ENCODE data around the gene SHANK3.
"Not testable (repeated sequence)": the region's sequence is repeated elsewhere in the genome, so short reads cannot be mapped to it uniquely, and the experiment has no call there.

SHANK3 gene

DNA sequence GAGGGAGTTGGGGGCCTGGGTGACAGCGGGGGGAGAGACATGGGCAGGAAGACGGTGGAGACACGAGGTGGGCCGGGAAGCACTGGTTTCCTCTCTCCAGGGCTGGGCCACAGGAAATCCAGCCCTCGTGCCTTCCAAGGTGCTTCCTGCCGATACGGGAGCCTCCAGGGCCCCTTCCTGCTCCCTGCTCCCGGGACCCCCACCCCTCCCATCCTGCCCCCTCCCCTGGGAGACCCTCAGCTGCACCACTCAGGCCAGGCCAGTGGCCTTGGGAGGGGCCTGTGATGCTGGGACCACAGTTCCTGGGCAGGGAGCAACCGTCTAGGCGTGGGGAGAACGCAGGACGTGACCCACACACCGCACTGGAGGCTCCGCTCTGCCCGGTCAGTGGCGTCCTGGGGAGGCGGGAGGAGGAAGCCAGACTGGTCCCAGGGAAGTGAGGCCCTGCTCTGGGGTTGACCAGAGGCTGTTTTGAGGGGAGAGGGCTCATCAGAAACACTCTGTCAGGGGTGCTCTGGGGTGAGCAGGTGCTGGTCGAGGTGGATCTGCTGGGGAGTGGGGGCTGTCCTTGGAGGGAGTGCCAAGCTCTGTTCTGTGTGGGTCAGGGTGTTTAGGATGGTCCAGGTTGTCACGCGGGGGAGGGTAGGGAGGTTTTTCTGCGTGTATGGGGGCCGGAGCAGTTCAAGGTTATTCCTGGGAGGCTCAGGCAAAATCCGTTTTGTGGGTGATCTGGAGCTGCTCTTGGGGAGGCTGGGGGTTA, at the start of gene SHANK3:
SHANK3 (plus strand) TSS at position 353 of the 760 bp plus-strand sequence.
- no peak for DNase-seq (ENCODE audit: low spot score)

DNA sequence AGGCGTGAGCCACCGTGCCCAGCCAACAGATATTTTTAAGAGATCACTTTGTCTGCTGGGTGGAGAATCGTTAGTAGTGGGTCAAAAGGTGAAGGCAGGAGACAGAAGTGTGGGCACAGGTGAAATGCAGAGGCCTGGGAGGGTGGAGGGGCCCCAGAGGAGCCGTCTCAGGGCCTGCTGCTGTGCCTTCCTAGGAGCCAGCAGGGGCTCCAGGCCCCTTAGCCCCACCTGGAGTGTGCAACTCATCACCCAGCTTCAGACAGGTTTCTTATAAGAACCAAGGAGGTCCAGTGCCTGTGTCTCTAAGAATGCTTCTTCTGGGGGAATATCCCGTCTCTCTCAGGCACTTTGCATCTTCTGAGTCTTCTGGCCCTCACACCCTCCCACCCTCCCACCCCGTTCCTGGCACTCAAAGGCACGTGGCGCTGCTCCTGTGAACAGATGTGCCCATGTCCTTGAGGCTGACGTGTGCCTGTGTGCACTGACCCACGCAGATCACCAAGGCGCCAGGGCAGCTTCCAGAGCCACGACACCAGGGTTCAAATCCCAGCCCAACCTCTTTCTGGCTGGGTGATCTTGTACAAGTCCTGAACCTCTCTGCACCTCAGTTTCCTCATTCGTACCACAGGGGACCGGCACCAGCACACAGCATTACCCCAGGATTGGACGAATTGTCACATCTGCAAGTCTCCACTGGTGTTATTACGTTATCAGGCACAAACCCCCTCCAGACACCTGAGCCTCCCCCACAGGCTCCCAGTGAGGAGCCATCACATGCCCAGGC, 48.1 kb upstream of the SHANK3 start:
- no peak for DNase-seq (ENCODE audit: low spot score)

DNA sequence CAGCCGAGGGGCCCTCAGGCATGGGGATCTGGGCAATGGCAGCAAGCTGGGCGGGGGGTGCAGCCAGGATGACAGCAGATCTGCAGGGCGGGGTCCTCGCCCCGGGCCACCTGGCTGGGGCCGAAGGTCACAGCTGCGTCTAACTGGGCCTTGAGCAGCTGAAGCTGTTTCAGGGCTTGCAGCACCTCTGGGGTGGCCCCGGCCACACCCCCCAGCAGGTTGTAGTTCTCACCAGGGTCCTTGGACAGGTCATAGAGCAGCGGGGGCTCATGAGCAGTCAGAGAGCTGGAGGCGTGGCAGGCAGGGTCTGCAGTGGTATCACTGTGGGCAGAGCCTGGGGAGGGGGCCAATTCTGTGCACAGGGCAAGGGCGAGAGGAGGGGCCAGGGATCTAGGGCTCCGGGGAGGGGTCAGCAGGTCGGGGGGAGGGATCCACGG, 47.5 kb upstream of the SHANK3 start:
- no peak for DNase-seq (ENCODE audit: low spot score)

DNA sequence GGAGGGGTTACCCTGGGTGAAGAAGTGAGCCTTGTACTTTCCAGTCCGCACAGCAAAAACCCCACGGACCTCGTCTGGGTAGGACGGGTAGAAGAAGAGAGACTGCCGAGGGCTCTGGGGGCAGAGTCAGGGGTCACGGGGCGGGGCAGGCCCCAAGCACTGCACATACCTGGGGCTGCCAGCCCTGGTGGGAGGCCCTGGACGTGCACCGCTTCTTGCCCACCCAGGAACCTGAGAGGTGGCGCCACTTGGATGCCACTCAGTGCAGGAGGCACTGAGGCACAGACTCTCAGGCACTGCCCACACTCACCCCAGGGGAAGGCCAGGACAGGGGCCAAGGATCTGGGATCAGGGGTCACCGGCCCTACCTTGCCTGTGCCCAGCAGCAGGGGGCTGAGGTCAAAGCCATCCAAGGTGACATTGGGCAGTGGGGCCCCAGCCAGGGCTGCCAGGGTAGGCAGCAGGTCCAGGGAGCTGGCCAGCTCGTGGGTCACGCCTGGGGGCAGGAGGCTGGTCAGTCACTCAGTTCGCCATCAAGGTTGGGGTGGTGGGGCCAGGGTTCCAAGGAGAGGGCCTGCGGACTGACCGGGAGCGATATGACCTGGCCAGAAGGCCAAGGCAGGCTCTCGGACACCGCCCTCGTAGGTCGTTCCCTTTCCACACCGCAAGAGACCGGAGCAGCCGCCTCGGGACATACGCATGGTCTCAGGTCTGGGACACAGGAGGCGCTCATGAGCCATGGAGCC, 46.9 kb upstream of the SHANK3 start:
- no peak for DNase-seq (ENCODE audit: low spot score)

DNA sequence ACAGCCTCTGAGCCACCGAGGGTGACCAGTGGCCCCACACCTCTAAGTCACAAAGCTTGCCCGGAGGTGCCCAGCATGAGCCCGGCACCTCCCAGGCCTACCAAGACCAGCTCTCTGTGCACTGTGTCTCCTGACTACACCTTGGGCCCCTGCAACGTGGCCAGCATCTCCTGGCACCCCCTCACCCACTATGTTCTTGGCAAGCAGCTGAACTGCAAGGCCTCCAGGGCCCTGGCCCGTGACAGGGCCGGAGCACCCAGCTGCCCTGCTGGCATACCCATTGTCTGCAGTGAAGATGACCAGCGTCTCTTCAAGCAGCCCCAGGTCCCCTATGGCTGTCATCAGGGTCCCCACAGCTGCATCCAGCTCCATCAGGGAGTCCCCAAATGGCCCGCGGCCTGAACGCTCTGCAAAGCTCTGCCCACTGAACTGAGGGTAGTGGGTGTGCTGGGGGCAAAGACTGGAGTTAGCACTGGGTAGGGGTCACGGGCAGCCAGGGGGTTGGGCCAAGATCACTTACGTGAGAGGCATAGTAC, 46.2 kb upstream of the SHANK3 start:
- no peak for DNase-seq (ENCODE audit: low spot score)

DNA sequence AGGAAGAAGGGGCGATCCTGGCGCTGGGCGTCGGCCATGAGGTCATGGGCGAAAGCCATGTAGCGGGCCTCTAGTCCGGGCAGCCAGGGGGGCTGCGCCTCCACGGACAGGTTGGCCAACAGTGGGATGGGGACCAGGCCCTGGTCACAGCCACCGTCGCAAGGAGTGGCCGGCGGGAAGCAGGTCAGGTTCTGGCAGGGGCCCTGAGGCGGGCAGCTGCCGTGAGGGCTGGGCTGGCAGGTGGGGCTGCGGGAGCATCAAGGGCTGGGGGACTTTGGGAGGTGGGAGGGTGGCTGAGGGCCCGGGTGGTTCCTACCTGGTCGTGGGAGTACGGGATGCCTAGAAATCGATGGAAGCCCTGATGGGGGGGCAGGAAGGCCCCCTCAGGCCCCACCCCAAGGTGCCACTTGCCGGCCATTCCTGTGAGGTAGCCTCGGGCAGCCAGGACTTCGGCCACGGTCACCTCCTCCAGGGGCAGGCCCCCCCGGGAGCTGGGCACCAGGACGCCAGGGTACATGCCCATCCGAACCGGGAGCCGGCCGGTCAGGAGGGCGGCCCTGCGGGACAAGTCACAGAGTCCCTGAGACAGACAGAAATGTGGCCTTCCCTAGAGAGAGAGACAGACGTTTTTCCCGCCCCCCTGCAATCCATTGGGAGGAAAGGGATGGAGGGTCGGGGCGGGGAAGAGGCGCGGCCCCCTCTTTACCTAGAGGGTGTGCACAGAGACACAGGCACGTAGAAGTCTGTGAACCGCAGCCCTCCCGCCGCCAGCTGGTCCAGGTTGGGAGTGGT, 45.6 kb upstream of the SHANK3 start:
- DNase-seq (ENCODE audit: low spot score): no peak

DNA sequence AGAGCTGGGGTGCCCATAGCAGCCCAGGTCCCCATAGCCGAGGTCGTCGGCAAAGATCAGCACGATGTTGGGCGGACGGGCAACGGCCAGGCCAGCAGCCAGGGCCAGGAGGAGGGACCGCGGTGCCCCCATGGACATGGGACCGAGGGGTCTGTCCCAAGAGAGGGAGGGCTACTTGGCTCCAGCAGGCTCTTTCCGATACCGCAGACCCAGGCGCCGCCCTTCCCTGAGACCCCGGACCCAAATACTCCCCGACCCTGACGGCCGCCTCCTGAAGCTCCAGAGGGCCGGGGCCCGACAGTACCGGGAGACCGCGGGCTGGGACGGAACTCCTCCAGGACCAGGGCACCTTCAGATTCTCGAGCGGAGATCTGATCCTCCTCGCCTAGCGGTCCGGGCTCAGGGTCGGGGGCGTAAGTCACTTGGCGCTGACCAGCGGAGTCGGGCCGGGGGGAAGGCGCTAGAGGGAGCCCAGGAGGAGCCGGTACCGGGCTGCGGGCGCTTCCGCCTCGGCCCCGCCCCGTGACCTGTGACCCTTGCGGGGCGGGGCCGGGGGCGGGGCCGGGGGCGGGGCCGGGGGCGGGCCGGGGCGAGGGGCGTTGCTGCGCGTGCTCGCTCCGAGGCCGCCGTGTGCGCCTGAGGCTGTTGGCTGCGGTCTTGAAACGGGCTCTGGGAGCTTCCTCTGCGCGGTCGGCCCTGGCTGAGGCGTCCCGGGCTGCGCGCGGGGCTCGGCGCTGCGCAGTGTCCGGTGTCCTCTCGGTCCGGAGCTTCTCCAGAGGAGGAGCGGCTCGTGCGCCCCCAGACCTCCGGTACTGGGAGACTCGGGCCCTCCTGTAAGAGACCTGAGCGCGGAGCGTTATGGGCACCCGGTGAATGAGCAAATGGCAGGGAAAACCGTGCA, 44.7 kb upstream of the SHANK3 start, which contains the start of gene ARSA:
ARSA (minus strand) TSS at position 511 of the 901 bp plus-strand sequence; CDS start at position 138, 373 bp downstream.
- peak; percentile 84 for DNase-seq (ENCODE audit: low spot score)

DNA sequence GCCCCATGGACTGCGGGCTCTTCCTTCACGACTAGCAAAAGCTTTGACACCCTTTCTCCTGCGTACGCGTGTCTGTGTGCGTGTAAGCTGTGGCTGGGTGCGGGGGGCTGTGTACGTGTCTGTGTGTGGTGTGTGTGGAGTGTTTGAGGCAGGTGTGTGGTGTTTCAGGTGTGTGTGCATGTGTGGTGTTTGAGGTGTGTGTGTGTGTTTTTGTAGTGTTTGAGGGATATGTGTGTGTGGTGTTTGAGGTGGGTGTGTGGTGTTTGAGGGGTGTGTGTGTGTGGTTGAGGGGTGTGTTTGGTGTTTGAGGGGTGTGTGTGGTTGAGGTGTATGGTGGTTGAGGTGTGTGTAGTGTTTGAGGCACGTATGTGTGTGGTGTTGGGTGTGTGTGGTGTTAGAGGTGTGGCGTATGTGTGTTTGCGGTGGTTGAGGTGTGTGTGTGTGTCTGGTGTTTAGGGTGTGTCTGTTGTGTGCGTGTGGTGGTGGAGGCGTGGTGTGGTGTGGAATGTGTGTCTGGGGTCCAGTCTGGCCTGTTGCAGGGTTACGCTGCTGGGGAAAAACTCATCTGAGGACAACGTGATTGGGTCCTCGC, 44.0 kb upstream of the SHANK3 start:
- no peak for DNase-seq (ENCODE audit: low spot score)

DNA sequence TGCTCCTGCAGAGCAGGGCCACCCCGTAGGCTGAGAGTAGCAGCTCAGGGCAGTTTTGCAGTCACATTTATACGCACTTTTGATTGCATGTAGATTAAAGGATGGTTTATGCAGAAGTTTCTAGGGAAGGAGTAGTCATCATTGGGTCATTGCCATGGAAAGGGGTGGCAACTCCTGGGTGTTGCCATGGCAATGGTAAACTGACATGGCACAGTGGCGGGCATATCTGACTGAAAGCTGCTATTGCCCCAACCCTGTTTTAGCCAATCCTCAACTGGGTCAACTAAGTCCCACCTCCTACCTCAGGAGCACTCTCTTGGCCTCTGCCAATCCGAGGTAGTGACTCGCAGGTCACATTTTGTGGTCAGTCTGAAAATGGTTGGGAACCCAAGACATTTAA, 42.2 kb upstream of the SHANK3 start:
- DNase-seq (ENCODE audit: low spot score): no peak

DNA sequence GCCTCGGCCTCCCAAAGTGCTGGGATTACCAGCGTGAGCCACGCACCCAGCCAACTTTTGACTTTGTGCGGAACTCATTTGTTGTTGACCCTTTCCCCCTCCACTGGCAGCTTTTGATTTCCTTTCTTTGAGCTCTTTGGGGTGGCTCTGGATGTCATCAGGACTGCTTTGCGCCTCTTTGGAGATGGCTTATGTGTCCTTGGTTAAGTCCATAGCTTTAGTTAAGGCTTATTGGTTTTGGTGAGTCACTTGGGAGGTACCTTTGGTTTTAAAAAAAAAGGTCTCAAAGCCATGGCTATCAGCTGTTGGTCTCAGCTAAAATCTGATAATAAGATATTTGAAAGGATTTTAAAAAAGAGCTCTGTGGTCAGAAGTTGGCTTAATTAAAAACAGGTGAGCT, 39.5 kb upstream of the SHANK3 start:
- no peak for DNase-seq (ENCODE audit: low spot score)

DNA sequence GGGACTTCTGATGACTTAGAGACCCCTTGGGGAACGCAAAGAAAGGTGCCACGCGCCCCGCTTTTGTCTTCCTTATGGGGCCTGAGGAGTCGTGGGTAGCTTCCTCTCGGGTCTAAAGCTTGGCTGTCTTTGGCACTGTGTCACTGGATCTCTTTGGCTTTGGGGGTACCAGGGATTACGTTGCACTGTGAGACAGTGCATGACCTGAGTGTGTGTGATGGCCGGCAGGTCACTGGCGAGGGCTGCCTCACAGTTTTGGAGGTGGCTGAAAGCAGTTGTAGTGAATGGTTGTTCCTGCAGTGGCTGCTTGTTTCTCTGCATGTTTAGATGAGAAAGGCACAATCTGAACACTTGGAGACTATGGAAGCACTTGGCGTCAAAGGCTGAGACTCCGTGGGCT, 38.9 kb upstream of the SHANK3 start:
- no peak for DNase-seq (ENCODE audit: low spot score)

DNA sequence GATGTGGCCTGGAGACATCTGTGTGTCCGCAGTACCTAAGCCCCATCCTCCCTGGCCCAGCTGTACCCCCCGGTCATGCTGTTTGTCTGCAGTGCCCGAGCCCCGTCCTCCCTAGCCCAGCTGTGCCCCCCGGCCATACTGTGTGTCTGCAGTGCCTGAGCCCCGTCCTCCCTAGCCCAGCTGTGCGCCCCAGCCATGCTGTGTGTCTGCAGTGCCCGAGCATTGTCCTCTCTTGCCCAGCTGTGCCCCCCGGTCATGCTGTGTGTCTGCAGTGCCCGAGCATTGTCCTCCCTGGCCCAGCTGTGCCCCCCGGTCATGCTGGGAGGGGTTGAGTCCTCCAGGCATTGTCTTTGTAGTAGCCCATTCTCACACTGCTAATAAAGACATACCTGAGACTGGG, 37.0 kb upstream of the SHANK3 start:
- DNase-seq (ENCODE audit: low spot score): no peak

DNA sequence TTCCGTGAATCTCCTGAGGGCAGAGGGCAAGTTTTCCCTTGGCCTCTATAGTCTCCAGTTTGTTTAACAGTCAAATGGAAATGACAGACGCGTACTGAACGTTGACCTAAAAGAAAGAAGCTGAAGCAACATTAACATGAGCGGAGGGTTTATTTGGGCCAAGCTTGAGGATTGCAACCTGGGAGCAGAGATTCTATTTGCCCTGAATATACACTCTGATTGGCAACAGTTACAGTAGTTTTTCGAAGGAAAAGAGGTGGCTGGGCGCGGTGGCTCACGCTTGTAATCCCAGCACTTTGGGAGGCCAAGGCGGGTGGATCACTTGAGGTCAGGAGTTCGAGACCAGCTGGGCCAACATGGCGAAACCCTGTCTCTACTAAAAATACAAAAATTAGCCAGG, 32.3 kb upstream of the SHANK3 start:
- DNase-seq (ENCODE audit: low spot score): not testable (repeated sequence)

DNA sequence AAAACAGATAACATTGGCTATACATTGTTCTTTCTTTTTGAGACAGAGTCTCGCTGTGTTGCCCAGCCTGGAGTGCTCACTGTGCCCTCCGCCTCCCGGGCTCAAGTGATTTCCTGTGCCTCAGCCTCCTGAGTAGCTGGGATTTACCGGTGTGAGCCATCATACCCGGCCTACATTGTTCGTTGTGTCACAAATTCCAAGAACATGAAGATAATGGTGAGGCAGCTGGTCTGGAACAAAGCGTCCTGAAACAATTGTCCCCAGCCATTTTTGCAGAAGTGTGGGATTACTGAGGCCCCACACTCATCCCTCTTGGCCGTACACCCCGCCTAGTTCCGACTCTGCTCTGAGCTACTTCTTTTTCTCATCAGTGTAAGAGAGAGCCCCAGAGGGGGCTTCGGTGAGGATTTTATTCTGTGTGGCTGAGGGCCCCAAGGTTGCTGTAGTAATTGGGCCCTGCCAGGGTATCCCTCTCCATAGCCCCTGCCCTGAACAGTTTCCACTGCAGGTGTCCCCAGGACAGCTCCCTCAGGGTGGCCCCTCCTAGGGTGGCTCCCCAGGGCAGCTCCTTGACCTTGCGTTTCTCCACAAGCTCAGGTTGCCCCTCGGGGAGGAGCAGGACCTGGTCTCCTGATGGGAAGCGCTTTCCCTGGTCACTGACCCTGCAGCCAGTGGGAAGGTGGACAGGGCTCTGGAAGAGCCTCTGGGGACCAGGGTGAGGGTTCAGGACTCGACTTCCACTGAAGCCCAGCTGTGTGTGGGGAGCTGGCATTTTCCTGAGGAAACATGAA, 31.6 kb upstream of the SHANK3 start:
- no peak for DNase-seq (ENCODE audit: low spot score)

DNA sequence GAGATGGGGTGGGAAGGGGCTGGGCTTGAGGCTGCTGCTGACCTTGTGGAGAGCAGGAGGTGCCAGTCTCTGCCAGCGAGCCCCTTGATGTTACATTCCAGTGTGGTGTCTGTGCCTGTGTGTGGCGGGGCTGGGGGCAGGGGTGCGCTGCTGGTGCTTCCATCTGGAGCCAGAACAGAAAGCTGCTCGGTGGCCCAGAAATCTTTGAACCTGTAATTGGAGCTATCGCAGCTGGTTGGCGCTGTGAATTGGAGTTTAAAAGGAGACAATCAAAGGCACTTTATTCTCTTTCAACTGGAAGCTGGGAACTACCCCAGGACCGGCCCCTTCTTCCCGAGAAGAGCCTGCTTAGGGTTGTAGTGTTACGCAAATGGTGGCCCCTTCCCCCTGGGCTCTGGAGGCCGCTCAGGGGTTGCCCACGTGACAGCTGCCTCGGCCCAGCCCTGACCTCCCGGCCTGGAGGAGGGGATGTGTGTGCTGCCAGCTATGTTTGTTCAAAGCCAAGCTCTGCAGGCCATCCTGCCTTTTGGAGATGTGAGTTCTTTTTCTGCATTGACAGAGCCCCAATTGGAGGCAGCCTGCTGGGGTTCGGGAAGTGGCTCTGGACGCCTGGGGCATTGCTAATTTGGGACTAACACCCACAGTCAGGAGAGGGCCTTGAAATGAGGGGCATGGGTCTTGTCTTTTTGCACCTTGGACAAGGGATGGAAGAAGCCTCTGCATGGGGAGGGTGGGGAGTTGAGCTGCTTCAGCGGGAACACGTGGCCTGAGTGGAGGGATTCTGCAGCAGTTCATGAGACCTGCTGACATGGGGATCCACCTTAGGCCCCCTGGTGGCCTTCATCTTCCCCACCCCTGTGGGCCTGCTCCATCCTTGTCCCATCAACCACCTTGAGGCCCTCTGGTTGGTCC, 30.7 kb upstream of the SHANK3 start:
- DNase-seq (ENCODE audit: low spot score): no peak

DNA sequence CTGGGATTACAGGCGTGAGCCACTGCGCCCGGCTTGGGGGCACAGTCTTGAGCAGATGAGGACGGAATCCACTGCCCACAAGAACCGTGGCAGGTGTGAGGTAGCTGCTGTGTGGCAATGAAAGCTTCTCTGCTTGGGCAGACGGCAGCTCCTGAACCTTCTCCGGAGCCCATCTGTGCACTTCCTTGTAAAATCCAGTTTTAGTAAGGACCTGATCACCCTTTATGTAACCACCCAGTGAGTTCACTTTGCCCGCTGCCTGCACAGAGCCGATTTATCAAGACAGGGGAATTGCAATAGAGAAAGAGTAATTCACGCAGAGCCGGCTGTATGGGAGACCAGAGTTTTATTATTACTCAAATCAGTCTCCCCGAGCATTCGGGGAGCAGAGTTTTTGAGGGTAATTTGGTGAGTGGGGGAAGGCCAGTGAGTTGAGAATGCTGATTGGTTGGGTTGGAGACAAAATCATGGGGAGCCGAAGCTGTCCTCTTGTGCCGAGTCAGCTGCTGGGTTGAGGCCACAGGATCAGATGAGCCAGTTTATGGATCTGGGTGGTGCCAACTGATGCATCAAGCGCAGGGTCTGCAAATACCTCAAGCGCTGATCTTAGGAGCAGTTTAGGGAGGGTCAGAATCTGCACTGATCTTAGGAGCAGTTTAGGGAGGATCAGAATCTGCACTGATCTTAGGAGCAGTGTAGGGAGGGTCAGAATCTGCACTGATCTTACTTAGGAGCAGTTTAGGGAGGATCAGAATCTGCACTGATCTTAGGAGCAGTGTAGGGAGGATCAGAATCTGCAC, 29.4 kb upstream of the SHANK3 start:
- DNase-seq (ENCODE audit: low spot score): not testable (repeated sequence)

DNA sequence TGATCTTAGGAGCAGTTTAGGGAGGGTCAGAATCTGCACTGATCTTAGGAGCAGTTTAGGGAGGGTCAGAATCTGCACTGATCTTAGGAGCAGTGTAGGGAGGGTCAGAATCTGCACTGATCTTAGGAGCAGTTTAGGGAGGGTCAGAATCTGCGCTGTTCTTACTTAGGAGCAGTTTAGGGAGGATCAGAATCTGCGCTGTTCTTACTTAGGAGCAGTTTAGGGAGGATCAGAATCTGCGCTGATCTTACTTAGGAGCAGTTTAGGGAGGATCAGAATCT, 28.9 kb upstream of the SHANK3 start:
- not testable (repeated sequence) for DNase-seq (ENCODE audit: low spot score)

Data from CD4-positive, alpha-beta T cell treated with Interleukin-6 at 100 ng/mL for 8 hours (primary cell).